ENCODE measurements around the gene URB1.

DNA sequence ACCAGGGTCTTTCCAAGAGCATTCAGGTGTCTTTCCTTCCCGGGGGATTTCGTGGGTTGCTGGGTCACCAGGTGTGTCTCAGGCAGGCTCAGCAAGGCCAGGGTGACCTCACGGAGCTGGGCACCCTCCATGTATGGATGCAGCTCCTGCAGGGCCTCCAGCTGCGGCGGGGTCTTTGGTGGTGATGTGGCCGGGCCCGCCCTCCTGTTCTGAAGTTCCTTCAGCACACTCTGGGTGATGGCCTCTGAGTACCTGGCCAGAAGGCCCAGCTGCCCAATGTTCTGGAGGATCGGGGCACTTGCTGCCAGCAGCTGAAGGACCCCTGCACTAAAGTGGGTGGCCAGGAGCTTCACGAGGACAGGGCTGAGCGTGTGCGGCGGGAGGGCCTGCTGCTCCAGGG, 45.5 kb downstream of the URB1 start:
- TF ChIP-seq ZNF644 (tag; IDR thresholded peaks at IDR 0.05; ENCODE audit: low read depth) (no peak), EP300 (IDR thresholded peaks at IDR 0.05; ENCODE audit: low read length) (no peak), ZNF609 (CRISPR knock-in tag; IDR thresholded peaks at IDR 0.05; ENCODE audit: borderline replicate concordance) (no peak), SLC30A9 (CRISPR knock-in tag; IDR thresholded peaks at IDR 0.05) (no peak), TAF1 (IDR thresholded peaks at IDR 0.05; ENCODE audit: control insufficient read depth, extremely low read depth, insufficient read depth, low read length, severe bottlenecking) (no peak)
